GM18517 (cell line): ENCODE measurements around the gene FRAT1.

Source experiments
- ATAC-seq: cut with Tn5 transposase; IDR thresholded peaks from one replicate; pipeline ENCODE4 v1.9.1; 2021; ENCODE audit warnings: mild to moderate bottlenecking, moderate library complexity; ENCODE audit not compliant: unreplicated experiment

Gene FRAT1

DNA sequence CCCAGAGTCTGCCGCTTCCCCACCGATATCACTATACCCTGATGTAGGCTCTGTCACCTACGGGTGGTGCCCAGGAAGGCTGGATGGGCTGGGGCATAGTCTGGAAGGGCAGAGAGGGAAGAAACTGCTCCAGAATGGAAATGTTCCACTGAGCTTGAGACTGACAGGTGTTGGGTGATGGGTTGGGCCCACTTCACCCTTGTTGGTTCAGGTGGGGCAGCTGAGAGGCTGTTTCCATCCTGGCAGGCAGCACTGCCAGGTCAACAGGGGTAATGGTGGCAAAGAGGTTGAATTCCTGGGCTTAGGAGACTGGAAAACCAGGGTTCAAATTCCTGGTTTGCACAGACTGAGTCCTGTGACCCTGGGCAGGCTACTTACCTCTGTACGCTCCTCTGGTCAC, 44.0 kb downstream of the FRAT1 start:
- ATAC-seq = no peak

DNA sequence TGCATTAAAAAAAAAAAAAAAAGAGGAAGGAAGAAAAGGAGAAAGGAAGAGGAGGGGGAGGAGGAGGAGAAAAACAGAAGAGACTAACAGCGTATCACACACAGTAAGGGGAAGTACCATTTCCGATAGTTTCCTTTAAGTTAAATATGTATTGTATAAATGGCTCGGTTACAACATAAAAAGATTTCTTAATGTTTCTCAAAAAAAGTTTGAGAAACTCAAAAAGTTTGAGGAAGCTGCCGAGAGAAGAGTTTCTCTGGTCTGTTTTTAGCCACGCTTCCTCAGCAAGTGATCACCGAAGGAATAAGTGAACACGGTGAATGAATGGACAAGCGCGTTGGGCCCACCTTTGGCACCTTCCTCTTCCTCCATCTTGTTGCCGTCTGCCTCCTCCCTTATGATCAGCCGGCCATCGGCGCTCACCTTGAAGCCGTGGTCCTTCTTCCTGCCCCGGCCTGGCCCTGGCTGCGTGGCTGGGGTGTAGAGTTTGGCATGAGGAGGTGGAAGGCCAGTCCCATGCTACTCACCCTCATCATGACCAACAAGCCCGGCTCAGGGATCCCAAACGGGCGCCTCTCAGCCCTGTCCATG, 46.8 kb downstream of the FRAT1 start:
- ATAC-seq = no peak

DNA sequence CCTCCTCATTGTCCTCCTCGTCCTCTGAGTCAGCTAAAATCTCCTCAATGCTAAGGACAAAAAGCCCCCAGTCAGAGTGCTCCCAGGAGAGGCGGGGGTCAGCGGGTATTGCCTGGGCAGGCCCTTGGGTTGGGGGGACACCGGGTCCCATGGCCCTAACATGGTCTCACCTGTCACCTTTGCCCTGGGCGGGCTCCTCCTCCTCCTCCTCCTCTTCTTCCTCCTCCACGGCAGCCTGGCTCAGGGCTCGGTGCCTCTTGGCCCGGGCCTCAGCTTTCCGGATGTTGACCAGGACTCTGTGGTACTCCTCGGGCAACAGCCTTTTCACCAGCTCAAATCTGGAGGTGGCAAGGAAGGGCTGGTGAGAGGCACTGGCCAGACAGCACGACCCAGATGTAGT, 47.5 kb downstream of the FRAT1 start:
- ATAC-seq = no peak

DNA sequence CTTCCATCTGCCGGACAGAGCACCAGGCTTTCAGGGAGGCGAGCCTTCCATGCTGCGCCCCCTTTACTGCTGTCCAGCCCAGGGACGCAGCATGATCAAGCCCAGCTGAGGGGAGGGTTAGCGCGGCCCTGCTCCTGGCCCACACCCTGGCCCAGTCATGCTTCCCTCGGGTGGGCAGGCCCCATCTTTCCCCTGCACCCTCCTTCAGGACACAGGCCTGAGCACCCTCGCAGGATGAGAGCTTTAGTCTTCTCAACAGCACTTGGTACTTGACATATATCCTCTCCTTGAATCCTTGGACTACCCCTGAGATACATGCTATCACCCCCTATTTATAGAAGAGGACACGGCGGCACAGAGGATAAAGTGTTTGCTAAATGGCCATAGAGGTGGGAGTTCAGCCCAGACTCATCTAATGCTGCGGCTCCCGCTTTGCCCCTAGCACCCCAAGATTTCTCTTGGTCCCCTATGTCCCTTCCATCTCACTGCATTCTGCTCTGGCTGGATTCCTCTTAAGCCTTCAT, 48.1 kb downstream of the FRAT1 start:
- ATAC-seq = no peak
